Stomach (tissue), 9 donors: ENCODE measurements around the gene MLXIPL. TPM values are rescaled to one million over a fixed set of nuclear protein-coding genes. Genes with fewer than 3 reads are reported as not detected.
A peak's percentile ranks its signal among the peaks of the same experiment; 100 is the strongest.

Experiments used
- DNase-seq, 2 donors: peaks; one replicate each; pipeline versions ENCODE4 v3.0.0 to v3.0.0-alpha.2; 2013 to 2019
- H3K27ac ChIP-seq, 5 donors: fragments of 200-600 bp in 4 of 5; sonication (generic) in 4 of 5; one replicate each; pipeline ENCODE4 v1.5.1; 2013 to 2019; ENCODE audit warnings: mild to moderate bottlenecking in 1 of 5, moderate library complexity in 1 of 5
- H3K27me3 ChIP-seq, 3 donors: fragments of 200-600 bp; sonication (generic); one replicate each; pipeline ENCODE4 v1.5.1; 2017 to 2019; ENCODE audit warnings: mixed run types in 1 of 3
- H3K36me3 ChIP-seq, 4 donors: fragments of 200-600 bp; sonication (generic); 1 replicate in 3 of 4; 2 replicates in 1 of 4; pipeline ENCODE4 v1.5.1; 2016 to 2019
- H3K4me1 ChIP-seq, 4 donors: fragments of 200-600 bp; sonication (generic); one replicate each; pipeline ENCODE4 v1.5.1; 2016 to 2019
- H3K4me3 ChIP-seq, 4 donors: fragments of 200-600 bp; sonication (generic) in 3 of 4; one replicate each; pipeline ENCODE4 v1.5.1; 2016 to 2019; ENCODE audit warnings: mild to moderate bottlenecking in 1 of 4
- H3K9me3 ChIP-seq, 4 donors: fragments of 200-600 bp; sonication (generic); one replicate each; pipeline ENCODE4 v1.5.1; 2016 to 2019
- EP300 ChIP-seq: sonication (generic); formaldehyde crosslinking; IDR thresholded peaks from one replicate; pipeline ENCODE4 v1.6.1; 2017; ENCODE audit warnings: antibody characterized with exemption
- POLR2A ChIP-seq, 4 donors: fragments of 450-650 bp; IDR thresholded peaks; one replicate each; pipeline ENCODE4 v1.6.1; 2016; ENCODE audit warnings: antibody characterized with exemption in 4 of 4, control low read depth in 2 of 4, mild to moderate bottlenecking in 1 of 4, moderate library complexity in 1 of 4
- POLR2AphosphoS5 ChIP-seq, 3 donors: sonication (generic); formaldehyde crosslinking; IDR thresholded peaks; one replicate each; pipeline ENCODE4 v1.6.1; 2016; ENCODE audit warnings: antibody characterized with exemption in 3 of 3
- WGBS, 5 donors: extraction: QIAGEN DNeasy Blood & Tissue Kit in 3 of 5; methylation state at CpG; one replicate each; pipeline versions ENCODE4 v1.1.5 to v1.1.7; 2013 to 2018; 5-methylcytosine and 5-hydroxymethylcytosine counted together
- intact Hi-C: fragments of 100-400 bp; cut with DNase I; formaldehyde crosslinking; loops from one replicate; pipeline ENCODE4 v1.15.1; 2023; ENCODE audit warnings: low total_unique reads
- polyA plus RNA-seq, 3 donors: library from polyadenylated mRNA; stranded (reverse); fragments of 200-250 nt; gene quantifications; one replicate each; pipeline ENCODE4 v1.2.3, GENCODE V29; 2013
- total RNA-seq, 5 donors: library from RNA; depleted of rRNA; stranded (reverse); fragments of >200 nt; gene quantifications; one replicate each; pipeline versions ENCODE4 v1.1.0 to v1.2.3, GENCODE V29; 2014 to 2016
- TF ChIP-seq, protein P1 (sequence below), 7 experiments: fragments of 450-650 bp in 4 of 7; fragments of 200-600 bp in 3 of 7; sonication (generic) in 3 of 7; IDR thresholded peaks; one replicate each; pipeline ENCODE4 v1.5.1; 2016 to 2019; ENCODE audit warnings: antibody characterized with exemption in 7 of 7, control low read depth in 2 of 7, mild to moderate bottlenecking in 1 of 7
- donor health status: healthy with polysubstance abuse.
- donor health status: Bipolar disorder and iron deficiency.
- donor health status: healthy.

MLXIPL gene
- total and polyA plus RNA-seq, 8 donors = 2.4 to 102 (median 9.2) TPM

DNA sequence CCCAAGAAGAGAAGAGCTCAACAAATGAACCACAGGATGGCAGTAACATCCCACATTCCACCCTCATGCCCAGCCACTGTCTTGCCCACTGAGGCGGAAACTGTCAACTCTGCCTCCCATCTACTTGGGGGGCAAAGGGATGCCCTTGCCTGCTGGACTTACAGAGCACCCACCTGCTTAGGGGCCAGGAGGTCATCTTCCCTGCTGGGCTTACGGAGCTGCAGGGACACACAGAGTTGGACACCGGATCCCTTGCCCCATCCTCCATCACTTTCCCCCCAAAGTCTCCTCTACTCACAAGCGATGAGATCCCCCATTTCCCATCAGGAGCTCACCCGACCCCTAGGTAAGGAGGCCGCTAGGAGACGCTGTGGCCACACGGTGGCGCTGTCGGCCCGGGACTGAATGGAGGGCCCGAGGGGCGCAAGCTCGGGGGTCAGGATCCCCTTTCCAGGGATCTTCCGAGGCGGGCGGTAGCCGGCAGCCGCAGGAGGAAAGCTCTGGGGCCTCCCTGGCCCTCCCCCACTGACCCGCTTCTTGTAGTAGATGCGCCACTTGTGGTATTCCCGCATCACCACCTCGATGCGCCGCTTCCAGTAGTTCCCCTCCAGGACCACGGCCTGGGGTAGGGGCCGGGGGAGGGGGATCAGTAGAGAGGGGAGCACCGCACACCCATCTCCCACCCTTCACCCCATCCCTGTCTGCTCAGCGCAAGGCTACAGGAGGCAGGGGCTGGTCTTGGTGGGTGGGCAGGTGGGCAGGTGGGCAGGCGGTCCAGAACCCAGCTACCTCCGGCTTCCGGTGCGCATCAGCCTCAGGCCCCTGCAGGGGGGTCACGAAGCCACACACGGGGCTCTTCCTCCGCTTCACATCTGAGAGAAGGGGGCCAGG is 17.3 kb downstream of the MLXIPL start:
- peak; percentile 59 to 78 for DNase-seq
- Histone ChIP-seq H3K9me3 (no peaks in the 10 kb centered on the region), H3K36me3 (no peaks in the 10 kb centered on the region), H3K27me3 (peaks cover 0 to 59% (median 39%) of the 10 kb centered on the region in 3 donors), H3K4me1 (peaks cover 0 to 9% (median 6%) of the 10 kb centered on the region in 4 donors), H3K4me3 (peak overlapping the region in 1 of 4 donors; percentile 22), H3K27ac (no peak overlapping the region)
- TF ChIP-seq, protein P1, sequence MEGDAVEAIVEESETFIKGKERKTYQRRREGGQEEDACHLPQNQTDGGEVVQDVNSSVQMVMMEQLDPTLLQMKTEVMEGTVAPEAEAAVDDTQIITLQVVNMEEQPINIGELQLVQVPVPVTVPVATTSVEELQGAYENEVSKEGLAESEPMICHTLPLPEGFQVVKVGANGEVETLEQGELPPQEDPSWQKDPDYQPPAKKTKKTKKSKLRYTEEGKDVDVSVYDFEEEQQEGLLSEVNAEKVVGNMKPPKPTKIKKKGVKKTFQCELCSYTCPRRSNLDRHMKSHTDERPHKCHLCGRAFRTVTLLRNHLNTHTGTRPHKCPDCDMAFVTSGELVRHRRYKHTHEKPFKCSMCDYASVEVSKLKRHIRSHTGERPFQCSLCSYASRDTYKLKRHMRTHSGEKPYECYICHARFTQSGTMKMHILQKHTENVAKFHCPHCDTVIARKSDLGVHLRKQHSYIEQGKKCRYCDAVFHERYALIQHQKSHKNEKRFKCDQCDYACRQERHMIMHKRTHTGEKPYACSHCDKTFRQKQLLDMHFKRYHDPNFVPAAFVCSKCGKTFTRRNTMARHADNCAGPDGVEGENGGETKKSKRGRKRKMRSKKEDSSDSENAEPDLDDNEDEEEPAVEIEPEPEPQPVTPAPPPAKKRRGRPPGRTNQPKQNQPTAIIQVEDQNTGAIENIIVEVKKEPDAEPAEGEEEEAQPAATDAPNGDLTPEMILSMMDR (IDR thresholded peaks at IDR 0.05) = peak in 5 of 7 experiments; percentile 80 to 93 (median 86)
- TF ChIP-seq EP300 = no peak
- 15 to 21% (median 17%) methylated on average over 19 to 36 of the region's 36 CpGs for WGBS, 5 donors
- intact Hi-C loops = loop anchor here (5.0 kb wide), 1 partner anchor 115 kb away; no protein-coding TSS in a partner anchor

DNA sequence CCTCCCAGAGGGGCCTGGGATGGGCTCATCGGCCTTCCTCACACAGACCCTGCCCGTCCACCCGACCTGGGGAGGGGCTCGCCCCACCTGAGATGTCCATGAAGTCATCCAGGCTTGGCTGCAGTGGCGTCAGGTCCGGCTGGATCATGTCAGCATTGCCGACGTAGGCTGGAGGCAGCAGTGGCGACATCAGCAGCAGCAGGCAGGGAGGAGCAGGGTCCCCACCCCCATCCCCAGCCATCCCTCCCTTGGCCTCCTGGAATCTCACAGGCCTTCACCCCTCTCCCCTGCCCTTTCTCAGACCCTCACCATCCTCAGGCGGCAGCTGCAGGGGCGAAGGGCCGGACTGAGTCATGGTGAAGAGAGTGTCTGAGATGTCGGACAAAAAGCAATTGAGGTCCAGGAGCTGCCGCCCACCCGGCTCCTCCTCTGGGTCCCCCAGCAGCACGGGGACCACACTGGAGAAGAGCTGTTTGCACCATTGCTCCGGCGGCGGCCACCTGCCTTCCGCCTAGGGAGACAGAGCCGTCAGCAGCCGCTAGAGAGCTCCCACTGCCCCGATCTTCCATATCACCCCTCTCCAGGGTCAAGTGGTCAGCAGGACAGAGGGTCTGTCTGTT is 18.6 kb downstream of the MLXIPL start:
- Histone ChIP-seq H3K4me1 (peaks cover 0 to 9% (median 6%) of the 10 kb centered on the region in 4 donors), H3K9me3 (no peaks in the 10 kb centered on the region), H3K27me3 (peaks cover 0 to 60% (median 39%) of the 10 kb centered on the region in 3 donors), H3K27ac (no peak overlapping the region), H3K4me3 (no peak overlapping the region), H3K36me3 (no peaks in the 10 kb centered on the region)
- TF ChIP-seq POLR2AphosphoS5 (IDR thresholded peaks at IDR 0.05) (no peak), POLR2A (IDR thresholded peaks at IDR 0.05) (no peak), EP300 (no peak)
- TF ChIP-seq, protein P1 (IDR thresholded peaks at IDR 0.05) = no peak
- DNase-seq = no peak
- intact Hi-C loops = loop anchor here (5.0 kb wide), 1 partner anchor 117 kb away; no protein-coding TSS in a partner anchor
- WGBS, 5 donors = 68 to 77% (median 72%) methylated on average over 19 to 23 of the region's 23 CpGs

DNA sequence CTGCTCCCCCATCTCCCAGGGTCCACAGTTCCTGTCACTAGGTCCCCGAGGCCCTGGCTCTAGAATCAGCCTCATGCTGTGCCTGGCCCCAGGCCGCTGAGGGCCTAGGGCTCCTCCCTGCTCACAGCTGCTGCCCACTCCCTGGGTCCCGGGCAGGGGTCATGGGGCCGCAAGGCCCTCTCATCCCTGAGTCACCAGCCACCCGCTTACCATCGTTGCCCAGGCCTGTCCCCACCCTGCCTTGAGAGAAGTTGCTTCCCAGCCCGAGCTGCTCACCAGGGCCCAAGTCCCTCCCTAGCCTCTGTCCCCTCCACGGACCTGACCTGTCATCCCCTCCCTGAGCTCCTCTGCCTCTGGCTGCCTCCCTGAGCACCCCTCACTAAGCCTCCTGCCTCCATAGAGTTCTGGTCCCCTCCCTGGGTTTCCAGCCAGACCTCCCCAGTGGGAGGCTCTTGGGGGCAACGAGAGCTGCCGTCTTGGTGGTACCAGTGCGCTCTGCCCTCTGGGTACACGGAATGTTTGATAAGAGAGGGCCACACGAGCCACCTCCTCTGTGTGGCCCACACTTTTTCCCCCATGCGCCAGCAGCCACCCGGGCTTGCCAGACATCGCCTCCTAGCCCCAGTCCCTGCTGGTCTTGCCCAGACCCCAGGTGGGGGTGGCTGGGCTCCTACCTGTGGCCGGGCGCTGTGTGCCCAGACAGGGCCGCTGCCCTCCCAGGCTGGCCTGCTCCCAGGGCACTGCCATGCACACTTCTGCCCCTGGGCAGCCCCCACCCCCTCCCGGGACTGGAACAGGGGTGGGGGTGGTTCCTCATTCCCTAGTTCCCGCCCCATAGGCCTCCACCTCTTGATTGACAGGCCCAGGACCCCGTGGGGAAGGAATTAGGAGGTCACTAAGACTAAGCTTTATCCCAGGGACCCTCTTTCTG is 21.3 kb downstream of the MLXIPL start:
- TF ChIP-seq POLR2AphosphoS5 (IDR thresholded peaks at IDR 0.05) (no peak), POLR2A (IDR thresholded peaks at IDR 0.05) (no peak), EP300 (no peak)
- TF ChIP-seq, protein P1 (IDR thresholded peaks at IDR 0.05) = no peak
- no peaks in the 10 kb centered on the region for H3K9me3 ChIP-seq
- H3K36me3 ChIP-seq = no peaks in the 10 kb centered on the region
- H3K4me3 ChIP-seq = no peak overlapping the region
- peaks cover 0 to 9% (median 6%) of the 10 kb centered on the region in 4 donors for H3K4me1 ChIP-seq
- 53 to 61% (median 56%) methylated on average over 12 to 22 of the region's 22 CpGs for WGBS, 5 donors
- DNase-seq = no peak
- no peak overlapping the region for H3K27ac ChIP-seq
- peaks cover 0 to 77% (median 39%) of the 10 kb centered on the region in 3 donors for H3K27me3 ChIP-seq
- intact Hi-C loops = no loop called here

DNA sequence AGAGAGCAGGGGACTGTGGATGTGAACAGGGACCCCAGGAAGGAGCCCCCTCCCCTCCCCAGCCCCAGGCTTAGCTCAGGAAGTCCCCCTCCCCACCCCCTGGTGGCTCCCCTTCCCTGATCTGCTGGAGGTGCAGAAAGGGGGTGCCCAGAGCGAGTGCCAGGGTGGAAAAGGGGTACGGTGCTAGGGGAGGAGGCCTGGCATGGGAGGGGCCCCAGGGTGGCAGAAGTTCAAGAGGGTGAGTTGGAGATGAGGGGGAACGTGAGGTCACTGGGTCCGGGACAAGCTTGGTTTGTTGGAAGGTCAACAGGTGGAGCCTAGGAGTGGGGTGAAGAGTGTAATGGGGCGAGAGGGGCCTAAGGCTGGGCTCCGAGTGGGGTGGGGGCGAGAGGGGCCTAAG is 24.4 kb downstream of the MLXIPL start:
- Histone ChIP-seq H3K27me3 (peaks cover 0 to 81% (median 20%) of the 10 kb centered on the region in 3 donors), H3K4me1 (no peaks in the 10 kb centered on the region), H3K36me3 (no peaks in the 10 kb centered on the region), H3K9me3 (no peaks in the 10 kb centered on the region), H3K4me3 (no peak overlapping the region), H3K27ac (no peak overlapping the region)
- intact Hi-C loops = no loop called here
- TF ChIP-seq POLR2A (IDR thresholded peaks at IDR 0.05) (no peak), EP300 (no peak), POLR2AphosphoS5 (IDR thresholded peaks at IDR 0.05) (no peak)
- TF ChIP-seq, protein P1 (IDR thresholded peaks at IDR 0.05) = no peak
- 55 to 69% (median 58%) methylated on average over 7 of the region's 7 CpGs for WGBS, 5 donors
- DNase-seq = no peak
